HepG2 (cell line): Measurements from ENCODE around the gene GRID1. TPM values are rescaled to one million over a fixed set of nuclear protein-coding genes. Genes with fewer than 3 reads are reported as not detected.

Experiments
- ATAC-seq: fragments of 200-7000 bp; cut with Tn5 transposase; 3 replicates; pipeline ENCODE4 v1.9.1; 2020; ENCODE audit warnings: mild to moderate bottlenecking, moderate library complexity
- BruUV-seq: library from RNA; stranded (reverse); fragments of 400-500 nt; replicated peaks from 2 replicates; lab custom pipeline; 2021; lab: Mats Ljungman, UMichigan
- CTCF ChIA-PET: fragments of 300-600 bp; formaldehyde crosslinking; extraction: SDS; loops from one replicate; lab custom pipeline; 2021; ENCODE audit warnings: low total read pairs, inconsistent platforms, low intra/inter-chr PET ratio; lab: Yijun Ruan, JAX
- POLR2A ChIA-PET: fragments of 350-600 bp; sonication (Branson Sonifier 250); formaldehyde crosslinking; loops from one replicate; lab custom pipeline; 2020; ENCODE audit warnings: antibody characterized with exemption, inconsistent platforms; lab: Yijun Ruan, JAX
- DNase-seq: peaks from one replicate; pipeline ENCODE4 v3.0.0-alpha.2; 2015; ENCODE audit warnings: low spot score
- FAIRE-seq: peaks from 3 replicates; lab custom pipeline; 2011; peaks lifted over from hg19 to GRCh38; lab: Jason Lieb, UNC
- H2AFZ ChIP-seq: one replicate; pipeline ENCODE4 v1.6.1; 2011; ENCODE audit warnings: low read length, inconsistent platforms
- H3K27ac ChIP-seq: fragments of 300-600 bp; 3 replicates; pipeline ENCODE4 v1.8.0; 2011; ENCODE audit warnings: mixed run types, mild to moderate bottlenecking, mixed read lengths, low read length, inconsistent platforms; ENCODE audit not compliant: insufficient read depth; ENCODE audit errors: extremely low read length
- H3K27me3 ChIP-seq, 2 experiments: fragments of 200-600 bp in 1 of 2; 2 replicates in 1 of 2; 3 replicates in 1 of 2; pipeline versions ENCODE4 v1.6.0 to v1.8.0; 2011; ENCODE audit warnings: low read length in 2 of 2, mild to moderate bottlenecking in 2 of 2, moderate library complexity in 2 of 2, inconsistent platforms in 1 of 2; ENCODE audit not compliant: insufficient read depth in 2 of 2, control insufficient read depth in 1 of 2
- H3K36me3 ChIP-seq, 2 experiments: fragments of 200-600 bp in 1 of 2; replicated peaks in 1 of 2; 2 replicates in 1 of 2; 3 replicates in 1 of 2; pipeline versions ENCODE4 v1.5.1 to v1.8.0; 2011; ENCODE audit warnings: low read length in 2 of 2, inconsistent platforms in 1 of 2; ENCODE audit not compliant: insufficient read depth in 2 of 2, control insufficient read depth in 1 of 2
- H3K4me1 ChIP-seq: 2 replicates; pipeline ENCODE4 v1.5.1; 2012; ENCODE audit warnings: low read length, inconsistent platforms; ENCODE audit not compliant: insufficient read depth
- H3K4me2 ChIP-seq: 2 replicates; pipeline ENCODE4 v1.6.0; 2011; ENCODE audit warnings: low read depth, low read length, inconsistent platforms
- H3K4me3 ChIP-seq, 3 experiments: fragments of 200-600 bp in 1 of 3; sonication (generic), shearing (Covaris generic) in 1 of 3; replicated peaks in 1 of 3; 2 replicates each; pipeline ENCODE4 v1.5.1; 2011 to 2016; ENCODE audit warnings: low read length in 3 of 3, inconsistent platforms in 2 of 3, low read depth in 2 of 3, mild to moderate bottlenecking in 2 of 3, control low read depth in 1 of 3, mixed read lengths in 1 of 3; ENCODE audit not compliant: insufficient read depth in 1 of 3
- H3K79me2 ChIP-seq: one replicate; pipeline ENCODE4 v1.6.1; 2011; ENCODE audit warnings: low read length, inconsistent platforms; ENCODE audit not compliant: insufficient read depth
- H3K9ac ChIP-seq: 2 replicates; pipeline ENCODE4 v1.6.0; 2011; ENCODE audit warnings: mild to moderate bottlenecking, low read depth, low read length, inconsistent platforms; ENCODE audit not compliant: insufficient read depth
- H3K9me3 ChIP-seq: 2 replicates; pipeline ENCODE4 v1.5.1; 2012; ENCODE audit warnings: mild to moderate bottlenecking, low read length
- H4K20me1 ChIP-seq: 2 replicates; pipeline ENCODE4 v1.6.0; 2011; ENCODE audit warnings: inconsistent platforms, mild to moderate bottlenecking, low read length, moderate library complexity; ENCODE audit not compliant: insufficient read depth
- ATF5 ChIP-seq: sonication (generic); formaldehyde crosslinking; IDR thresholded peaks from 2 replicates; pipeline ENCODE4 v1.4.0; 2020; ENCODE audit warnings: mild to moderate bottlenecking, low read depth, missing genetic modification reagents
- CEBPB ChIP-seq: IDR thresholded peaks from 2 replicates; pipeline ENCODE4 v1.6.1; 2011; ENCODE audit warnings: low read depth, low read length, improper control_type of control experiment, borderline replicate concordance
- CREBL2 ChIP-seq: sonication (generic); formaldehyde crosslinking; IDR thresholded peaks from 2 replicates; pipeline ENCODE4 v1.8.1; 2023; ENCODE audit warnings: missing genetic modification reagents, mild to moderate bottlenecking, borderline replicate concordance
- GZF1 ChIP-seq: sonication (generic); formaldehyde crosslinking; IDR thresholded peaks from 2 replicates; pipeline ENCODE4 v1.5.1; 2020; ENCODE audit warnings: mild to moderate bottlenecking, missing genetic modification reagents
- KDM5A ChIP-seq: fragments of 200-600 bp; sonication (generic); IDR thresholded peaks from 2 replicates; pipeline ENCODE4 v1.7.0; 2018; ENCODE audit warnings: antibody characterized with exemption, mild to moderate bottlenecking, low read length, borderline replicate concordance
- NFYB ChIP-seq: sonication (generic); formaldehyde crosslinking; IDR thresholded peaks from 2 replicates; pipeline ENCODE4 v1.4.0; 2020; ENCODE audit warnings: missing genetic modification reagents
- NR2F6 ChIP-seq, 2 experiments: IDR thresholded peaks; 2 replicates each; pipeline ENCODE4 v1.6.1; 2016; ENCODE audit warnings: antibody characterized with exemption in 1 of 2, mild to moderate bottlenecking in 1 of 2
- RNF219 ChIP-seq: sonication (generic); formaldehyde crosslinking; IDR thresholded peaks from 2 replicates; pipeline ENCODE4 v1.5.0; 2020; ENCODE audit warnings: mild to moderate bottlenecking, missing genetic modification reagents
- SMAD9 ChIP-seq: sonication (generic); formaldehyde crosslinking; IDR thresholded peaks from 2 replicates; pipeline ENCODE4 v1.5.1; 2020; ENCODE audit warnings: mild to moderate bottlenecking, missing genetic modification reagents
- ZNF552 ChIP-seq: sonication (generic); formaldehyde crosslinking; IDR thresholded peaks from 2 replicates; pipeline ENCODE4 v1.9.0; 2022; ENCODE audit warnings: missing genetic modification reagents, mild to moderate bottlenecking, borderline replicate concordance
- ZNF619 ChIP-seq: sonication (generic); formaldehyde crosslinking; IDR thresholded peaks from 2 replicates; pipeline ENCODE4 v1.4.0; 2020; ENCODE audit warnings: mild to moderate bottlenecking, missing genetic modification reagents
- ZNF792 ChIP-seq: IDR thresholded peaks from 2 replicates; pipeline ENCODE4 v1.6.1; 2016
- WGBS: methylation state at CpG from one replicate; pipeline ENCODE4 v1.1.6; 2017; ENCODE audit warnings: low lambda C conversion rate; 5-methylcytosine and 5-hydroxymethylcytosine counted together
- in situ Hi-C: cut with HindIII; loops from 2 replicates; pipeline ENCODE4 v1.10.0; 2017; ENCODE audit warnings: low pct_unique_long_range_greater_than_20kb; ENCODE audit not compliant: extremely low pct_ligation_motif_present
- intact Hi-C: fragments of 100-400 bp; cut with micrococcal nuclease; formaldehyde crosslinking; loops from one replicate; pipeline ENCODE4 v1.10.0; 2022; ENCODE audit not compliant: unreplicated experiment
- polyA plus RNA-seq, 8 experiments: library from polyadenylated mRNA; depleted of rRNA in 3 of 8; stranded (reverse) in 7 of 8; unstranded in 1 of 8; fragments of >200 nt; fragmentation: Illumina TruSeq in 4 of 8; extraction: Trizol in 4 of 8; gene quantifications; 2 replicates each; pipeline versions ENCODE4 v1.2.1 to v1.2.3, GENCODE V29; 2011 to 2016; ENCODE audit warnings: low read depth in 4 of 8, missing spikeins in 1 of 8, mixed read lengths in 1 of 8; ENCODE audit not compliant: insufficient read depth in 1 of 8
- total RNA-seq, 5 experiments: library from RNA; depleted of rRNA; stranded (reverse); fragments of >200 nt; fragmentation: Illumina TruSeq; extraction: Trizol; gene quantifications; 2 replicates each; pipeline ENCODE4 v1.2.3, GENCODE V29; 2016; ENCODE audit warnings: low read depth in 1 of 5

Gene GRID1
- total and polyA plus RNA-seq, 2 of the 13 experiments (the other 11 are each of a cell fraction or from before 2014, with no cell fraction given): 0.05 TPM; not detected in 1

GRCh38 chr10:86374664-86375063, 8.1 kb upstream of the GRID1 start:
- ChIA-PET CTCF (no interaction called here), POLR2A (no interaction called here)
- TF ChIP-seq ATF5 (no peak), SMAD9 (CRISPR knock-in tag) (no peak), RNF219 (CRISPR knock-in tag) (no peak), ZNF552 (CRISPR knock-in tag) (no peak), KDM5A (no peak), NFYB (CRISPR knock-in tag) (no peak), CREBL2 (CRISPR knock-in tag) (no peak), ZNF792 (no peak), NR2F6 (IDR thresholded peaks at IDR 0.05) (no peak), NR2F6 (CRISPR knock-in tag; IDR thresholded peaks at IDR 0.05) (no peak), GZF1 (CRISPR knock-in tag) (no peak), CEBPB (no peak), ZNF619 (CRISPR knock-in tag) (no peak)
- no peaks in the 10 kb centered on the region for H3K36me3 ChIP-seq
- FAIRE-seq (no peak), ATAC-seq (no peak), DNase-seq (no peak)
- H3K9me3 ChIP-seq: no peaks in the 10 kb centered on the region
- H3K27me3 ChIP-seq: peaks cover 9 to 61% of the 10 kb centered on the region in 2 experiments
- no TSS peak for BruUV-seq
- no peak overlapping the region for H3K27ac ChIP-seq
- WGBS: 0% methylated on average over 3 of the region's 8 CpGs
- H3K4me2 ChIP-seq: no peak overlapping the region
- intact Hi-C loops (loop anchor here (5.0 kb wide), 3 partner anchors 112 to 1592 kb away; no protein-coding TSS in a partner anchor), in situ Hi-C loops (loop anchor here (5.0 to 10.0 kb wide), 2 partner anchors 110 to 197 kb away; no protein-coding TSS in a partner anchor)
- no peaks in the 10 kb centered on the region for H3K4me1 ChIP-seq
- peaks cover 3% of the 10 kb centered on the region; the same call in 1 of the 2 replicates for H4K20me1 ChIP-seq
- H3K4me3 ChIP-seq: no peak overlapping the region
- H2AFZ ChIP-seq: no peak overlapping the region
- no peak overlapping the region for H3K9ac ChIP-seq
- no peaks in the 10 kb centered on the region for H3K79me2 ChIP-seq
